Measurements from ENCODE around the gene SLCO2B1.

The SLCO2B1 gene

GRCh38 chr11:75191330-75191717 lies 40.4 kb downstream of the SLCO2B1 start:
- Histone ChIP-seq H3K4me3 (ENCODE audit: insufficient read depth, low read depth, low read length, poor library complexity, severe bottlenecking) (no peak overlapping the region), H3K9me3 (ENCODE audit: control insufficient read depth, low read length) (no peaks in the 10 kb centered on the region), H3K27ac (ENCODE audit: insufficient read depth, low read length, poor library complexity, severe bottlenecking) (no peak overlapping the region), H3K4me1 (ENCODE audit: control insufficient read depth, insufficient read depth, low read length, poor library complexity, severe bottlenecking) (no peaks in the 10 kb centered on the region), H3K36me3 (ENCODE audit: control insufficient read depth, insufficient read depth, low read length) (no peaks in the 10 kb centered on the region), H3K27me3 (replicated peaks; ENCODE audit: control insufficient read depth, insufficient read depth, low read length, poor library complexity, severe bottlenecking) (no peaks in the 10 kb centered on the region)
- no peak for DNase-seq

DNA sequence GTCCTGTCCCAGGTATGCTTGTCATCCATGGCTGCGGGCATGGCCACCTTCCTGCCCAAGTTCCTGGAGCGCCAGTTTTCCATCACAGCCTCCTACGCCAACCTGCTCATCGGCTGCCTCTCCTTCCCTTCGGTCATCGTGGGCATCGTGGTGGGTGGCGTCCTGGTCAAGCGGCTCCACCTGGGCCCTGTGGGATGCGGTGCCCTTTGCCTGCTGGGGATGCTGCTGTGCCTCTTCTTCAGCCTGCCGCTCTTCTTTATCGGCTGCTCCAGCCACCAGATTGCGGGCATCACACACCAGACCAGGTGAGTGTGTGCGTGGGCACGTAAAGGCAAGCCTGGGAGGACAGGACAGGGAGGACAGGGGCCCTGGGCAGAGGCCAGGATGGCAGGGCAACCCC lies 42.4 kb downstream of the SLCO2B1 start:
- Histone ChIP-seq H3K9me3 (ENCODE audit: control insufficient read depth, low read length) (no peaks in the 10 kb centered on the region), H3K4me3 (ENCODE audit: insufficient read depth, low read depth, low read length, poor library complexity, severe bottlenecking) (no peak overlapping the region), H3K36me3 (ENCODE audit: control insufficient read depth, insufficient read depth, low read length) (no peaks in the 10 kb centered on the region), H3K27ac (ENCODE audit: insufficient read depth, low read length, poor library complexity, severe bottlenecking) (no peak overlapping the region), H3K4me1 (ENCODE audit: control insufficient read depth, insufficient read depth, low read length, poor library complexity, severe bottlenecking) (no peaks in the 10 kb centered on the region), H3K27me3 (replicated peaks; ENCODE audit: control insufficient read depth, insufficient read depth, low read length, poor library complexity, severe bottlenecking) (no peaks in the 10 kb centered on the region)
- no peak for DNase-seq

GRCh38 chr11:75193711-75194110 lies 42.8 kb downstream of the SLCO2B1 start:
- H3K36me3 ChIP-seq (ENCODE audit: control insufficient read depth, insufficient read depth, low read length) = no peaks in the 10 kb centered on the region
- H3K27me3 ChIP-seq (replicated peaks; ENCODE audit: control insufficient read depth, insufficient read depth, low read length, poor library complexity, severe bottlenecking) = no peaks in the 10 kb centered on the region
- no peaks in the 10 kb centered on the region for H3K9me3 ChIP-seq (ENCODE audit: control insufficient read depth, low read length)
- H3K4me3 ChIP-seq (ENCODE audit: insufficient read depth, low read depth, low read length, poor library complexity, severe bottlenecking) = no peak overlapping the region
- no peaks in the 10 kb centered on the region for H3K4me1 ChIP-seq (ENCODE audit: control insufficient read depth, insufficient read depth, low read length, poor library complexity, severe bottlenecking)
- no peak overlapping the region for H3K27ac ChIP-seq (ENCODE audit: insufficient read depth, low read length, poor library complexity, severe bottlenecking)
- no peak for DNase-seq

GRCh38 chr11:75194147-75194546 lies 43.2 kb downstream of the SLCO2B1 start:
- Histone ChIP-seq H3K9me3 (ENCODE audit: control insufficient read depth, low read length) (no peaks in the 10 kb centered on the region), H3K4me3 (ENCODE audit: insufficient read depth, low read depth, low read length, poor library complexity, severe bottlenecking) (no peak overlapping the region), H3K27ac (ENCODE audit: insufficient read depth, low read length, poor library complexity, severe bottlenecking) (no peak overlapping the region), H3K36me3 (ENCODE audit: control insufficient read depth, insufficient read depth, low read length) (no peaks in the 10 kb centered on the region), H3K4me1 (ENCODE audit: control insufficient read depth, insufficient read depth, low read length, poor library complexity, severe bottlenecking) (no peaks in the 10 kb centered on the region), H3K27me3 (replicated peaks; ENCODE audit: control insufficient read depth, insufficient read depth, low read length, poor library complexity, severe bottlenecking) (no peaks in the 10 kb centered on the region)
- no peak for DNase-seq

DNA sequence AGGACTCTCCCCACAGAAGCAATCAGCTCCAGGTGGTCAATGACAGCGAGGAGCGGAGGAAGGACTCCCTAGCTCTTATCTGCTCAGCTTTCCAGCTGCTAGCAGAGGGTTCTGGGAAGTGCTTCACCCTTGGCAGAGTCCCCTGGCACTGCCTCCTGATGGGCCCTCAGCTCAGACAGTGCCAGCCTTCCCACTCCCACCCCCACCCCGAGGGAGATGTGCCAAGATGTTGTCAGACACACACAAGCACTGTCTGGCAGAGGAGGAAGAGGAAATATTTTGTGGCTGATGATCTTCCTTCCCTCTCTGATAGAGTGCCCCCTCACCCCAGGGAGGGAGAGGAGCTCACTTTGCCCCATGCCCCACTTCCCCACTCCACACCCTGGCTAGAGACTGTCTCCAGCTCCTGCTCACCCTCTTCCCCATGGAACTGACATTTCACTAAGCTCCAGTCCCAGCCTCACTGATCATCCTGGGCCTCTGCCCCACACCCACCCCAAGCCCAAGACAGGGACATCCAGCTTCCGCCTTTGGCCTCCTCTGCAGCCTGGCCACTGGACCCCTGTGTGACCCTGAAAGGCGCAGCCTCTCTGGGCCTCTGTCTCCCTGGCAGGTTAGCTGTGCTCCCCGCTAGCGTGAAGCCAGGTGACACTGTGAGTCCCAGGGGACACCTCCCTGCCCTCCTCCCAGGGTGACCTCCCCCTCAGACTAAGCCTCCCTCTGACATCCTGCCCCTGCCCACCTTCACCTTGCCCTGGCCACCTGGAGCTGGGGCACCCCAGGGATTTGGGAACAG lies 44.5 kb downstream of the SLCO2B1 start:
- no peaks in the 10 kb centered on the region for H3K4me1 ChIP-seq (ENCODE audit: control insufficient read depth, insufficient read depth, low read length, poor library complexity, severe bottlenecking)
- no peak for DNase-seq
- H3K9me3 ChIP-seq (ENCODE audit: control insufficient read depth, low read length) = no peaks in the 10 kb centered on the region
- H3K27ac ChIP-seq (ENCODE audit: insufficient read depth, low read length, poor library complexity, severe bottlenecking) = no peak overlapping the region
- H3K36me3 ChIP-seq (ENCODE audit: control insufficient read depth, insufficient read depth, low read length) = no peaks in the 10 kb centered on the region
- H3K27me3 ChIP-seq (replicated peaks; ENCODE audit: control insufficient read depth, insufficient read depth, low read length, poor library complexity, severe bottlenecking) = no peaks in the 10 kb centered on the region
- no peak overlapping the region for H3K4me3 ChIP-seq (ENCODE audit: insufficient read depth, low read depth, low read length, poor library complexity, severe bottlenecking)

GRCh38 chr11:75196426-75196825 lies 45.5 kb downstream of the SLCO2B1 start:
- DNase-seq = no peak
- H3K27me3 ChIP-seq (replicated peaks; ENCODE audit: control insufficient read depth, insufficient read depth, low read length, poor library complexity, severe bottlenecking) = no peaks in the 10 kb centered on the region

GRCh38 chr11:75197512-75198277 lies 46.8 kb downstream of the SLCO2B1 start:
- H3K4me1 ChIP-seq (ENCODE audit: control insufficient read depth, insufficient read depth, low read length, poor library complexity, severe bottlenecking) = no peaks in the 10 kb centered on the region
- no peak overlapping the region for H3K27ac ChIP-seq (ENCODE audit: insufficient read depth, low read length, poor library complexity, severe bottlenecking)
- H3K9me3 ChIP-seq (ENCODE audit: control insufficient read depth, low read length) = no peaks in the 10 kb centered on the region
- no peaks in the 10 kb centered on the region for H3K36me3 ChIP-seq (ENCODE audit: control insufficient read depth, insufficient read depth, low read length)
- no peak overlapping the region for H3K4me3 ChIP-seq (ENCODE audit: insufficient read depth, low read depth, low read length, poor library complexity, severe bottlenecking)
- no peaks in the 10 kb centered on the region for H3K27me3 ChIP-seq (replicated peaks; ENCODE audit: control insufficient read depth, insufficient read depth, low read length, poor library complexity, severe bottlenecking)
- no peak for DNase-seq

More at GRCh38 chr11:75196426-75196825, 45.5 kb downstream of the SLCO2B1 start:
- H3K4me1 ChIP-seq (ENCODE audit: control insufficient read depth, insufficient read depth, low read length, poor library complexity, severe bottlenecking) = no peaks in the 10 kb centered on the region
- H3K4me3 ChIP-seq (ENCODE audit: insufficient read depth, low read depth, low read length, poor library complexity, severe bottlenecking) = no peak overlapping the region
- no peaks in the 10 kb centered on the region for H3K9me3 ChIP-seq (ENCODE audit: control insufficient read depth, low read length)
- H3K36me3 ChIP-seq (ENCODE audit: control insufficient read depth, insufficient read depth, low read length) = no peaks in the 10 kb centered on the region
- H3K27ac ChIP-seq (ENCODE audit: insufficient read depth, low read length, poor library complexity, severe bottlenecking) = no peak overlapping the region

DNA sequence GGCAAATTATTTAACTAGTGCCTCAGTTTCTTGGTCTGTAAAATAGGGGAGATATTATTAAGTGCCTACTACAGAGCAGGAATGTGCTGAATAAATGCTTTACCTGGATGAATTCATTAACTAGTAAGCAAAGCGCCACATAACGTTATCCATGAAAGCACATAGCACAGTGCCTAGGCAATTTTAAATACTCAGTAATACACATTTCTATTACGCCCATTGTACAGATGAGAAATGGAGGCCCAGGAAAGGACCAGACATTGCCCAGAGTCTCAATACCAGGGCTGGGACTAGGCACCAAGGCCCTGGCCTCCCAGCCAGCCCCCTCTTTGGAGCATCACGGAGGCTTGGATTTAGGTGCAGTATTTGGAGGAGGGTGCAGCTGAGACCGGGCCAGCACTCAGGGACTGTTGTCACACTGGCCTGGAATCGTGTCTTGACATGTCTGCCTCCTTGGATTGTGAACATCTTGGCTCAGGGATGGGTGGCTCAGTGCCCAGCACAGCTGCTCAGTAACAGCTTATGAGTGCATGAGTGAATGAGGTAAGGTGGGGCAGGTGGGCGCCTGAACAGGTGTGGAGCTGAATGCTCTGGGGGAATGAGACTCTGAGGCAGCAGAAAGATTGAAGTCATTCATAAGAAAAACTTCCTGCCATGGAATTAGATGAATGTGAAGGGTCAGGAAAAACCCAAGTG lies 47.5 kb downstream of the SLCO2B1 start:
- no peaks in the 10 kb centered on the region for H3K4me1 ChIP-seq (ENCODE audit: control insufficient read depth, insufficient read depth, low read length, poor library complexity, severe bottlenecking)
- no peak overlapping the region for H3K27ac ChIP-seq (ENCODE audit: insufficient read depth, low read length, poor library complexity, severe bottlenecking)
- H3K27me3 ChIP-seq (replicated peaks; ENCODE audit: control insufficient read depth, insufficient read depth, low read length, poor library complexity, severe bottlenecking) = no peaks in the 10 kb centered on the region
- no peak overlapping the region for H3K4me3 ChIP-seq (ENCODE audit: insufficient read depth, low read depth, low read length, poor library complexity, severe bottlenecking)
- no peaks in the 10 kb centered on the region for H3K36me3 ChIP-seq (ENCODE audit: control insufficient read depth, insufficient read depth, low read length)
- no peaks in the 10 kb centered on the region for H3K9me3 ChIP-seq (ENCODE audit: control insufficient read depth, low read length)
- no peak for DNase-seq

DNA sequence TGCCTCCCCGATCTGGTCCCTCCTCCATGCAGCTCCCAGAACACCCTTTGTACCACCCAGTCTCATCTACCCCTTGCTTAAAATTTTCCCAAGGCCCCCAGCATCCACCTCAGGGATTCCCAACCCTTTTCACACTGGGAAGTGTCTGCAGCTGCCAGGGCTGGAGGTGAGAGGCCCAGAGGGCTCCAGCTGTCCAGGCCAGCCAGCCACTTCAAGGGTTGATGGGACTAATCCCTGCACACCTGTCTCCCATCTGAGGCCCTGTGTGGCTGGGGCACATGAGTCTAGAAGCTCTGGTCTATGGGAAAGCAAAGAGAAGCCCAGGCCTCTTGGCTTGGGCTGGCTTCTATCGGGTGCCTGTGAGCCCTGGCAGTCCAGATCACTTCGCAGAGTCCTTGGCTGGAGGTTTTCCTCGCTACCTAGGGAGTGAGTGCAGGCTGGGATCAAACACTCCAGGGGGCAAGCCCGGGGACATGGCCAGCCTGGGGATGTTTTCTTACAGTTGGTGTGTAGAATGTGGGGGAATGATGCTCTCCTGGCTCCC lies 48.6 kb downstream of the SLCO2B1 start:
- Histone ChIP-seq H3K36me3 (ENCODE audit: control insufficient read depth, insufficient read depth, low read length) (no peaks in the 10 kb centered on the region), H3K27me3 (replicated peaks; ENCODE audit: control insufficient read depth, insufficient read depth, low read length, poor library complexity, severe bottlenecking) (no peaks in the 10 kb centered on the region), H3K9me3 (ENCODE audit: control insufficient read depth, low read length) (no peaks in the 10 kb centered on the region), H3K4me3 (ENCODE audit: insufficient read depth, low read depth, low read length, poor library complexity, severe bottlenecking) (no peak overlapping the region), H3K27ac (ENCODE audit: insufficient read depth, low read length, poor library complexity, severe bottlenecking) (no peak overlapping the region), H3K4me1 (ENCODE audit: control insufficient read depth, insufficient read depth, low read length, poor library complexity, severe bottlenecking) (no peaks in the 10 kb centered on the region)
- no peak for DNase-seq
